GM12878 (cell line): ENCODE data around the gene C10orf105. TPM values are rescaled to one million over a fixed set of nuclear protein-coding genes. Genes with fewer than 3 reads are reported as not detected.
A peak's percentile ranks its signal among the peaks of the same experiment; 100 is the strongest.

ENCODE experiments used
- ATF3 ChIP-seq: IDR thresholded peaks from 2 replicates; pipeline ENCODE4 v1.6.1; 2011; ENCODE audit warnings: low read depth, mild to moderate bottlenecking, low read length, moderate library complexity, borderline replicate concordance; ENCODE audit errors: extremely low read depth
- CUX1 ChIP-seq: IDR thresholded peaks from 2 replicates; pipeline ENCODE4 v1.6.1; 2012; ENCODE audit warnings: improper control_type of control experiment, low read depth, low read length; ENCODE audit not compliant: insufficient replicate concordance
- E2F4 ChIP-seq: IDR thresholded peaks from 2 replicates; pipeline ENCODE4 v1.6.1; 2012; ENCODE audit warnings: low read depth, low read length, improper control_type of control experiment
- EGR1 ChIP-seq, 2 experiments: IDR thresholded peaks; 1 replicate in 1 of 2; 2 replicates in 1 of 2; pipeline ENCODE4 v1.6.1; 2011 to 2012; ENCODE audit warnings: low read depth in 2 of 2, low read length in 2 of 2, borderline replicate concordance in 1 of 2, mild to moderate bottlenecking in 1 of 2, moderate library complexity in 1 of 2
- IKZF2 ChIP-seq, 2 experiments: fragments of 450-650 bp; IDR thresholded peaks; 2 replicates each; pipeline ENCODE4 v1.6.1; 2017; ENCODE audit warnings: mild to moderate bottlenecking in 2 of 2, moderate library complexity in 2 of 2
- LARP7 ChIP-seq: fragments of 450-650 bp; IDR thresholded peaks from 2 replicates; pipeline ENCODE4 v1.6.1; 2017; ENCODE audit warnings: mild to moderate bottlenecking
- MTA2 ChIP-seq: fragments of 450-650 bp; IDR thresholded peaks from 2 replicates; pipeline ENCODE4 v1.6.1; 2016; ENCODE audit warnings: low read depth, mild to moderate bottlenecking, moderate library complexity
- RBBP5 ChIP-seq: fragments of 200-600 bp; sonication (generic); conservative IDR thresholded peaks from 2 replicates; pipeline ENCODE4 v1.6.1; 2016
- RELA ChIP-seq: fragments of 450-650 bp; IDR thresholded peaks from 2 replicates; pipeline ENCODE4 v1.8.0; 2014; ENCODE audit warnings: borderline replicate concordance; ENCODE audit not compliant: partially characterized antibody
- REST ChIP-seq: IDR thresholded peaks from 2 replicates; pipeline ENCODE4 v1.6.1; 2012; ENCODE audit warnings: mild to moderate bottlenecking, low read depth, low read length
- SMAD1 ChIP-seq: fragments of 450-650 bp; IDR thresholded peaks from 2 replicates; pipeline ENCODE4 v1.6.1; 2018; ENCODE audit warnings: mild to moderate bottlenecking, low read depth; ENCODE audit not compliant: partially characterized antibody
- ZBTB11 ChIP-seq: fragments of 450-650 bp; formaldehyde crosslinking; IDR thresholded peaks from 2 replicates; pipeline ENCODE4 v1.5.0; 2022; ENCODE audit warnings: mild to moderate bottlenecking, missing genetic modification characterization
- ZNF207 ChIP-seq: fragments of 450-650 bp; IDR thresholded peaks from 2 replicates; pipeline ENCODE4 v1.6.1; 2014; ENCODE audit warnings: antibody characterized with exemption, mild to moderate bottlenecking, borderline replicate concordance
- ZNF217 ChIP-seq: fragments of 450-650 bp; IDR thresholded peaks from 2 replicates; pipeline ENCODE4 v1.6.1; 2017; ENCODE audit warnings: antibody characterized with exemption, mild to moderate bottlenecking
- ZSCAN29 ChIP-seq: fragments of 450-650 bp; IDR thresholded peaks from 2 replicates; pipeline ENCODE4 v1.6.1; 2017; ENCODE audit warnings: mild to moderate bottlenecking, moderate library complexity
- polyA plus RNA-seq, 11 experiments: library from polyadenylated mRNA; depleted of rRNA in 4 of 11; unstranded in 6 of 11; stranded (reverse) in 5 of 11; fragments of >200 nt; fragmentation: Nextera tagmentation in 4 of 11; fragmentation: Illumina TruSeq in 1 of 11; extraction: Ambion mirVana in 4 of 11; extraction: Trizol in 1 of 11; gene quantifications; 1 replicate in 1 of 11; 2 replicates in 10 of 11; pipeline versions ENCODE4 v1.2.1 to v1.2.3, GENCODE V29; 2011 to 2016; ENCODE audit warnings: inconsistent platforms in 2 of 11, missing spikeins in 2 of 11, low read depth in 1 of 11
- total RNA-seq, 4 experiments: library from RNA; depleted of rRNA in 3 of 4; stranded (reverse); fragments of >200 nt in 3 of 4; fragmentation: Illumina TruSeq in 1 of 4; extraction: Trizol in 1 of 4; gene quantifications; 2 replicates each; pipeline versions ENCODE4 v1.2.1 to v1.2.3, GENCODE V29; 2013 to 2021

The C10orf105 gene
- total and polyA plus RNA-seq, 10 of the 15 experiments (the other 5 are each of a cell fraction or from before 2014, with no cell fraction given) = 0.04 to 0.06 (median 0.05) TPM; not detected in 7

GRCh38 chr10:71666639-71667386 lies 52.8 kb downstream of the C10orf105 start (continued):
- TF ChIP-seq ZBTB11 (CRISPR knock-in tag) (no peak), E2F4 (no peak), SMAD1 (no peak), RBBP5 (no peak), EGR1 (IDR thresholded peaks at IDR 0.05; ENCODE audit: borderline replicate concordance in 1 of 2, low read depth in 2 of 2, low read length in 2 of 2) (no peak), IKZF2 (IDR thresholded peaks at IDR 0.05) (peak; percentile 52 to 56; a peak in 3 of 4 replicates), REST (no peak), LARP7 (no peak), CUX1 (no peak), ZSCAN29 (no peak), ZNF217 (no peak), MTA2 (peak; percentile 32; the same call in 1 of the 2 replicates), ATF3 (no peak), ZNF207 (no peak), RELA (no peak)
